Activated CD4-positive, CD25-positive, alpha-beta regulatory T cell (primary cell): Measurements from ENCODE around the gene TENM4.

Source experiments
- DNase-seq, 4 experiments: peaks; one replicate each; lab custom pipeline; 2025; lab: John Stamatoyannopoulos, UW

The TENM4 gene

GRCh38 chr11:78812513-78813293, 628.1 kb downstream of the TENM4 start:
- DNase-seq: no peak

DNA sequence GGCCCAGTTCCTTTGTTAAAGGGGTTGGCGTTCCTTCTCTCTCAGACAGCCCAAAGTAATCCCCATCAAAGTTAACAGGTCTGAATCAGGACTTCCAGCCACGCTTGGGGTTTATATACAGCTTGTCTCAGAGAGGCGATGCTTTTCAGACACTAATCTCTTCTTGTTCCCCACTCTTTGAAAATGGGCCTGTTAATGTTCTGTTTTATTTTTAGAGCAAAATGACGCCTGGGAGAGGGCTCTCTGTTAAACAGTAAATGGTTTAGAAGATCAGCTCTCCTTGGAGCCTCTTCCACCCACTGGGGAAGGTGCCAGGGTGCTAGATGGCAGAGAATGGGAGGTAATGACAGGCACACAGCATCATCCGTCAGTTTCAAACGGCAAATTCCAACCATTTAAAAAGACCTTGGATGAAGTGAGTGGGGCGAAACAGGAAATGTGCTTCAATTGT, 630.2 kb downstream of the TENM4 start:
- DNase-seq: no peak

GRCh38 chr11:78809931-78810541, 630.8 kb downstream of the TENM4 start:
- no peak for DNase-seq

- DNase-seq: no peak
Observed at GRCh38 chr11:78808923-78809322, 631.9 kb downstream of the TENM4 start.

GRCh38 chr11:78807351-78807750, 633.5 kb downstream of the TENM4 start:
- DNase-seq: no peak

DNA sequence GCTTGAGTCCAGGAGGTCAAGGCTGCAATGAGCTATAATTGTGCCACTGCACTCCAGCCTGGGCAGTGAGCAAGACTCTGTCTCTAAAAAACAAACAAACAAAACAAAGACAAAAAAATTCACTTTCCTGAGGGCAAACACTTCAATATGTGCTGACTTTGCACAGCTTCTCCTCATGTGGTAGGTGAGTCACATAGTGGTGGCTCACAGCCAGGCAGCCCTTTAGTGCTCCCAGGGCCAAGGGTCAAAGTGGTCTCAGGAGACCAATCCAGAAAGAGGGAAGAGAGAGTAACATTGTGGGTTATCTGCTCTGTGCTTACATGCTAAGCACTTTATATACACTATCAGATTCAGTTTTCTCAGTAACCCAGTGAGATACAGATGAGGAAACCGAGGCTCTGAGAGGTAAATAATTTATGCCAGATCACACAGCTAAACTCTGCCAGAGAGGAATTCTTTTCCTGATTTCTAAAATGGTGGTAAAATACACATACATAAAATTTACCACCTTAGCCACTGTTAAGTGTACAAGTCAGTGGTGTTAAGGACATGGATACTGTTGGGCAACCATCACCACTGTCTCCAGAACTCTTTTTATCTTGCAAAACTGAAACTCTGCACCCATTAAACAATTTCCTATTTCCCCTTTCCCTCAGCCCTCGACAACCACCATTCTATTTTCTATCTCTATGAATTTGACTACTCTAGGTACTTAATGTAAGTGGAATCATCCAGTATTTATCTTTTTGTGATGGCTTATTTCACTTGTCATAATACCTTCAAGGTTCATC, 634.4 kb downstream of the TENM4 start:
- no peak for DNase-seq

- no peak for DNase-seq
Observed at GRCh38 chr11:78804991-78805390, 635.8 kb downstream of the TENM4 start.

DNA sequence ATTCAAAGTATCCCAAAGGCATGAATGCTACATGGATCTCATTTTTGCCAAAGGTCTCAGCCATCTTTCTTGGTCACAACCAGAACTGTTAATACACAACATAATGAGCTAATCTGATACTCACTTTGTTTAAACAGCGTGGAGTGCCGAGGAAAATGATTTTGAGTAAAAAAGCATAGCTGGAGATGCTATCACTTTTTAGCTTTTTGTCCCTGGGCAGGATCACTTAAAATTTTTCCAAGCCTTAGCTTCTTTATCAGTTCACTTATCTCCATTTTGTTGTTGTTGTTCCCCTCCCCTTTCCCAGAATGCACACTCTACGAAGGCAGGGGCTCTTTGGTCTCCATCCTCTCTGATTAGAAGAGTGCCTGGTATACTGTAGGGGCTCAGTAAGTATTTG, 636.8 kb downstream of the TENM4 start:
- DNase-seq: no peak

- no peak for DNase-seq
Observed at GRCh38 chr11:78802058-78802761, 638.6 kb downstream of the TENM4 start.

GRCh38 chr11:78801161-78801884, 639.5 kb downstream of the TENM4 start:
- DNase-seq: no peak

GRCh38 chr11:78800756-78801155, 640.1 kb downstream of the TENM4 start:
- no peak for DNase-seq

- no peak for DNase-seq
Observed at GRCh38 chr11:78800096-78800690, 640.6 kb downstream of the TENM4 start.

DNA sequence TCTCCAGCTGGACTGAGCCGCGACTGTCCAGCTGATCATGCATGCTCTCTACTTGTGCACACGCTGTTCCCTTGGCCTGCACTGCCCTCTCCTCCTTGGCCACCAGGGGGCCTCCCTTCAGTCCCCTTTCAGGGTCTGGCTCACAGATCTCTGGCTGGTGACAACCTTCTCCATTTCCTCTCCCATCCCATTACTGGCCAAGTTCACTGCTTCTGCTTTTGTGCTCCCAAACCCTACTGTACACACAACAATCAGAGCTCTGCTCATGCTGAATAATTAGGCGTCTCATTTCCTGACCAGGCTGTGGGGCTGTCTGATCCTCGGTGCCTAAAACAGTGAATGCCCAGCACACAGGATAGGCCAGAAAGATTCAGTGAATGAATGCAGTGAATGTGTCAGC, 642.2 kb downstream of the TENM4 start:
- DNase-seq: no peak

- DNase-seq: no peak
Observed at GRCh38 chr11:78797559-78797958, 643.3 kb downstream of the TENM4 start.

DNA sequence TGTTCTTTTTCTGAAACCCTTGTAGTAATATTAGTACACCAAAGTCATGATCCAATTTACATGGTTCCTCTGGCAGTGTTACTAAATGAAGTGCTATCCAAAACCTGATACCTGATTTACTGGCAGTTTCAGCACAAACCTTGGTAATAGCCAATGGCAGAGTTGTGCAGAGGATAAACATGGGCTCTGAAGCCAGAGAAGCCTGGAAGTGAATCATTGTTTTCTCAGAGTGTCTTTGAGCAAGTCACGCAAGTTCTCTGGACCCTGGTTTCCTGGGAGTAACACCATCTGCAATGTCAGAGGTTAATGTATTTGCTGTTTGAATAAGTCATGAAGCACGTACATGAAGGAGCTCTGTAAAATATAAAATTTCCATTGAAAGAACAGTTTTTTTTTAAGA, 643.9 kb downstream of the TENM4 start:
- no peak for DNase-seq

GRCh38 chr11:78795621-78796261, 645.1 kb downstream of the TENM4 start:
- no peak for DNase-seq

GRCh38 chr11:78791964-78792363, 648.9 kb downstream of the TENM4 start:
- DNase-seq: no peak

GRCh38 chr11:78791254-78791653, 649.6 kb downstream of the TENM4 start:
- no peak for DNase-seq

DNA sequence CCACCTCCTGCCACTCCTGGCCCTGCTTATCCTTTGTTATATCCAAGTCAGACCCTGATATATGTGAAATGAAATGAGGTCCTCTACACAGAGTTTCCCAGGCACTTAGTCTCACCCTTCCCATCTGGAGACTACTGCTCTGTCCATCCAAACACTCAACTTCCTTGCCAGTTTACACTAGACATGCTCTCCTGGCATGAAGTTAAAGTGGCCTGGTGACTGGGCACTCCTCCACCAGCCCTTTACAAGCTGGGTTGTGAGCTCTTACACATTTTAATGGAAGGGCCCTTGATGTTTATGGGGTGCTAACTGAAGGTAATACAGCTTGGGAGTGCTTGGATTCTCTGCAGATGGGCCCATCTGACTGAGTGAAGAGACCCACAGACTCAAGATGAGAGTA, 650.0 kb downstream of the TENM4 start:
- DNase-seq: no peak

- no peak for DNase-seq
Observed at GRCh38 chr11:78789375-78789774, 651.5 kb downstream of the TENM4 start.

GRCh38 chr11:78788533-78788932, 652.3 kb downstream of the TENM4 start:
- no peak for DNase-seq
